Measurements from ENCODE around the gene TTC1.
A peak's percentile ranks its signal among the peaks of the same experiment; 100 is the strongest.
"Not testable (repeated sequence)": the region's sequence is repeated elsewhere in the genome, so short reads cannot be mapped to it uniquely, and the experiment has no call there.

TTC1 gene

DNA sequence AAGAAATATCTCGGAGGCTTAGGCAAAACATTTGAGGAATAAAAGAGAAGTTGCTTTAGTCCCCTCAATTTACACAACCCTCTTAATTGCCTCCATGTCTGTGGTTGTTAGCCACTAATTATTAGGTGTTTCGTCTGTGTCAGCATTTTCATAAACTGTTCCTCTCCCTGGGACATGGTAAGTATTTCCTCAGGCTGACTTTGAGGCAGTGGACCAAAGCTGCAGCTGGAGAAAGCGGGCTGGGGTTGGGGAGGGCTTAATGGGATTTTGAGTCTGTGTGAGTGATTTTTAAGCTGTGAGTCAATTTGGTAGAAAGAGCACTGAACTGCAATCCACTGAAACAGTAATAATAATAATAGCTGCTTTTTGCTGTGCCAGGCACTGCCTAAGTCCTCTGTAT lies 13.0 kb upstream of the TTC1 start:
- DNase-seq (ENCODE audit: low read depth): no peak

DNA sequence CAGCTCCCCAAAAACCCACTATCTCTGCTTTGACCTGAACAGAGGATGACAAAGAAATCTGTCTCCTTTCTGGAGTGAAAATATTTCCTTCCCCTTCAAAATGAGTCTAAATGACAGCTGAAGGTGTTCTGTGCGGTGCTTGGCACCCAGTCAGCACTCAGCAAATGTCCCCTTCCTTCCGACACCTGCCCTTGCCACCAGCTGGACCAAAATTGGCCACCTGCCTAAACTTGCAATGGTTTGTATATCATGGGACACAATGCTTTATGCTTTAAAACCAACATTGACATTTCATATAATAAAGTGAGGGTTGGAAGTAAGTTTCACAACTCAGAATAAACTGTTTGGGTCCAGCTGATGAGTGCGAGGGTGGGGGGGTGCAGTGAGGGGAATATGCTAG lies 7.5 kb upstream of the TTC1 start:
- no peak for DNase-seq (ENCODE audit: low read depth)

DNA sequence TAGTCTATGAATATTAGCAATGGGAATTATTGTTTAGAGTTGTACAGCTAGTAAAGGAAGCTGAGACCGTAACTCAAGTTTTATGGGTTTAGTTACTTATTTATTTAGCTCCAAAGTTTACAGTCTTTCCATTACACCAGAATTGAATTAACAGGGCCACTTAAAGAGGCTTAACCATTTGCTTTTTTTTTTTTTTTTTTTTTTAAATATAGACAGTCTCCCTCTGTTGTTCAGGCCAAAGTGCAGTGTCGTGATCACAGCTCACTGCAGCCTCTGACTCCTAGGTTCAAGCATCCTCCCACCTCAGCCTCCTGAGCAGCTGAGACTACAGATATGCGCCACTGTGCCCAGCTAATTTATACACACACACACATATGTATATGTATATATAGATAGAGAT lies 1.4 kb upstream of the TTC1 start:
- DNase-seq (ENCODE audit: low read depth): no peak

DNA sequence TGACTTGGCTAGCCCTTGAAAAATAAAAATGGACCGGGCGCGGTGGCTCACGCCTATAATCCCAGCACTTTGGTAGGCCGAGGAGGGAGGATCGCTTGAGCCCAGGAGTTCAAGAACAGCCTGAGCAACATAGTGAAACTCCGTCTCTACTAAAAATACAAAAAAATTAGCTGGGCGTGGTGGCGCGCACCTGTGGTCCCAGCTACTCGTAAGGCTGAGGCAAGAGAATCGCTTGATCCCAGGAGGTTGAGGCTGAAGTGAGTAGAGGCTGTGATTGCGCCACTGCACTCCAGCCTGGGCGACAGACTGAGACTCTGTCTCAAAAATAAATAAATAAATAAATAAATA lies 436 bp upstream of the TTC1 start:
- DNase-seq (ENCODE audit: low read depth): not testable (repeated sequence)

DNA sequence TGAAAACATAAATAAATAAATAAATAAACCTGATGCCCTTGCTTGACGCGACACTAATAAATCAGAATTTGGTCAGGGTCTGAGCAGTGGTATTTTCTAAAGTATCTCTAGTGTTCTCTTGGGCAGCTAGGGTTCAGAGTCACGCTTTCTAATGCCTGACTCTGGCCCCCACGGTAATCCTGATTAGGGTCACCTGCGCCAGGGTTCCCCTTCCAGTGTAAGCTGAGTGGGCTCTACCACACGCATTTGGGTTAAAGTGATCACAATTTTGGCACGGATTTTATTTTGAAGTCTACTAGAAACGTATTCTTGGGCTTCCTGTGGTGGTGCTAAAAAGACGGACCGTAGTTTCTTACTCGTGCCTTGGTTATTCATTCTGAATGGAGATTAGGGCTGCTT lies 651 bp downstream of the TTC1 start:
- no peak for DNase-seq (ENCODE audit: low read depth)

DNA sequence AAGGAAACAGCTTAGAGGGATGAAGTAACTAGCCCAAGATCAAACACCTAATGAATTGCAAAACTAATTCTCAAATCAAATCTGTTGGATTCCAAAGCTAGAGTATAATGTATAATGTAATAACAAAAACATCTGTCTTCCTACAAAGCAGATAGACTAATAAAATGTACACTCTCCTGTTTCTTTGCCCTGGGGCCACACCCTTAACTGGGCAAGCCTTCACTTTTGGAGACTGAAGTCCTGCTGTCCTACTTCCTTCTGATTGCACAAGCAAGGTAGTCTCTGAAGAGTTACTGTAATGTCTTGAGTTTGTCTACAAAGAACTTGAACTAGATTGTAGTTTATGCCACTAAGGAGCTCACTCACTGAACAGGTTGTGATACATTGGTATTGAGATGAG lies 2.5 kb downstream of the TTC1 start:
- DNase-seq (ENCODE audit: low read depth): no peak

DNA sequence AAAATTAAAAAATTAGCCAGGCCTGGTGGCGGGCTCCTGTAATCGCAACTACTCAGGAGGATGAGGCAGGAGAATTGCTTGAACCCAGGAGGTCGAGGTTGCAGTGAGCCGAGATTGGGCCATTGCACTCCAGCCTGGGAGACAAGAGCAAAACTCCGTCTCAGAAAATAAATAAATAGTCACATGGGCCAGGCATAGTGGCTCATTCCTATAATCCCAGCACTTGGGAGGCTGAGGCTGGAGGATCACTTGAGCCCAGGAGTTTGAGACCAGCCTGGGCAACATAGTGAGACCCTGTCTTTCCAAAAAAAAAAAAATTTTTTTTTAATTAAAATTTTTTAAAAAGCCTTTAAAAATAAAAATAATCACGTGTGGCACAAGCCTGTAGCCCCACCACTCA lies 5.3 kb downstream of the TTC1 start:
- not testable (repeated sequence) for DNase-seq (ENCODE audit: low read depth)

DNA sequence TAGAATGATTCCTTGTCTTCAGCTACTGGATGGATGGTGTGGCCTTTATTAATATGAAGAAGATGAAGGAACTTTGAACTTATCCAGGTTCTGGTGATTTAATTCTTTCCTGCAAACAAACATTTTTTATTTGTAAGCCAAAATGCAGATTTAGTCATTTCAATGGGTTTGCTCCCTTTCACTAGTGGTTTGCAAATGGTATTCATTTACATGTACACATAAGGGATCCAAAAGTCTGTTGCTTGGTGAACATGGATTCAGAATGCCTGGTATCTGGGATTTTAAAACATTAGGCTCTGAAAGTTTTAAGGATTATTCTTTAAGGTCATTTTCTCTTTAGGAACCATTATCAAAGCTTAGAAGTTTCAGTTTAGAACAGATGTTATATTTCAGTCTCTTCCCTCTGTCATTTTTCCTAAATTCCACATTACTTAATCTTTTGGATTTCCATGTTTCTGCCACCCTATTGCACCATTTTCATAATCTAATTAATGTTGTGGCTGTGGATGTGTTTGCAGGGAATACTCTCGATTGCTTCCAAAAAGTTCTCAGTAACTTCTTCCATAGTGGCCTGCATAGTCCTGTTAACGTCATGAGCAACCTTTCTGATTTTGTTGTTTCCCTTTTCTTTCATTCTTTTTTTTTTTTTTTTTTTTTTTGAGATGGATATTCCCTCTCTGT lies 10.1 kb downstream of the TTC1 start:
- DNase-seq (ENCODE audit: low read depth): no peak

DNA sequence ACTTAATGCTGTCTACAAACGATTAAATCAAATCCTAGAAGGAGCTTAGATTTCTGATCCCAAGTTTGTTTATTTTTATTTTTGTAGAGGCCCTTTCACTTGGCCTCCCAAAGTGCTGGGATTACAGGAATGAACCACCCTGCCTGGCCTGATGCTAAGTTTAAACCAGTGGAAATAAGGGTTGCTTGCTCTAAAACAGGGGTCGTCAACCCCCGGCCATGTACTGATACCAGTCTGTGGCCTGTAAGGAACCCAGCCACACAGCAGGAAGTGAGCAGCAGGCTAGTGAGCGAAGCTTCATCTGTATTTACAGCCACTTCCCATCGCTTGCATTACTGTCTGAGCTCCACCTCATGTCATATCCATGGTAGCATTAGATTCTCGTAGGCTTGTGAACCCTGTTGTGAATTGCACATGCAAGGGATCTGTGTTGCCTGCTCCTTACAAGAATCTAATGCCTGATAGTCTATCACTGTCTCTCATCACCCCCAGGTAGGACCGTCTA lies 11.4 kb downstream of the TTC1 start:
- DNase-seq (ENCODE audit: low read depth): no peak

DNA sequence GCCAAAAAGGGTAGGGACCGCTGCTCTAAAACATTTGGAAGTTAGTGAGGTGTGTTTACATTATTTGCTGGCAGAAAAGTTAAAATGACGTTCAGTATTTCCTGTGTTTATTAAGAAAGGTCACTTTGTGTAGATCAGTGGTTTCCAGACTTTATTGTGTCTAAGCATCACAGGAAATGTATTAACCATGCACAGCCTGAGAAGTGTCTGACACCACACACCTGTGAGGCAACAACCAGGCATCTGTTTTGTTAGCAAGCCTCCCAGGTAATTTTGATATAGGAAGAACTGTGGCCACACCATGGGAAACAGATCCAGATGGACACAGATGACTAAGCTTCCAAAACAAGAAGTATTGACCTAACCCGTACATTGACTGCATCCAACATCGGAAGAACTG lies 12.0 kb downstream of the TTC1 start:
- no peak for DNase-seq (ENCODE audit: low read depth)

DNA sequence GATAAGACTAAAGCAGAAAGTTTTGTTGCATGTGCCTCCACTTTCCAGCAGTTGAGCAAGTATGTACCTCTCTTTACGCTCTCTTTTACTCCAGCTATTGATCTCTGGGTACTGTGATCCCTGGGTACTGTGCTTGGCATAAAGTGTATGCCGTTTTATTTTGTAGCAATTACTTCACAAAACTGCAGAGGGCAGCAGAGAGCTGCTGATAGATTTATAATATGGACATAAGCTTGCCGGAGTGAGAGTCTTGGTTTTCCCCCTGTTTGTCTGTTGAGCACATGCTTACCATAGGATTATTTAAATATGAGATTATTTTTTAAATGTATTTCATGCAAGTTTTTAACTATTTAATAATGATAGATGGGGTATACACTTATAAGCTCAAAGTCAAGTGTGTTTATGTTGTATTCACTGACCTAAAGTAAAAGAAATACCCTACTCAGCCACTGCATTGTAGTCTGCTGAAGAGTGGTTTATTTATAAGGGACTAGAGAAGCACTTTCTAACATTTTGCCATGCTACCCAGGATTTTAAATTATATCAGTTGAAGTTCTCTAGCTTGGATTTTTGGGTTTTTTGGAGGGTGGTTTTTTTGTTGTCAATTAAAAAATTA lies 13.0 kb downstream of the TTC1 start:
- peak; percentile 28 for DNase-seq (ENCODE audit: low read depth)

DNA sequence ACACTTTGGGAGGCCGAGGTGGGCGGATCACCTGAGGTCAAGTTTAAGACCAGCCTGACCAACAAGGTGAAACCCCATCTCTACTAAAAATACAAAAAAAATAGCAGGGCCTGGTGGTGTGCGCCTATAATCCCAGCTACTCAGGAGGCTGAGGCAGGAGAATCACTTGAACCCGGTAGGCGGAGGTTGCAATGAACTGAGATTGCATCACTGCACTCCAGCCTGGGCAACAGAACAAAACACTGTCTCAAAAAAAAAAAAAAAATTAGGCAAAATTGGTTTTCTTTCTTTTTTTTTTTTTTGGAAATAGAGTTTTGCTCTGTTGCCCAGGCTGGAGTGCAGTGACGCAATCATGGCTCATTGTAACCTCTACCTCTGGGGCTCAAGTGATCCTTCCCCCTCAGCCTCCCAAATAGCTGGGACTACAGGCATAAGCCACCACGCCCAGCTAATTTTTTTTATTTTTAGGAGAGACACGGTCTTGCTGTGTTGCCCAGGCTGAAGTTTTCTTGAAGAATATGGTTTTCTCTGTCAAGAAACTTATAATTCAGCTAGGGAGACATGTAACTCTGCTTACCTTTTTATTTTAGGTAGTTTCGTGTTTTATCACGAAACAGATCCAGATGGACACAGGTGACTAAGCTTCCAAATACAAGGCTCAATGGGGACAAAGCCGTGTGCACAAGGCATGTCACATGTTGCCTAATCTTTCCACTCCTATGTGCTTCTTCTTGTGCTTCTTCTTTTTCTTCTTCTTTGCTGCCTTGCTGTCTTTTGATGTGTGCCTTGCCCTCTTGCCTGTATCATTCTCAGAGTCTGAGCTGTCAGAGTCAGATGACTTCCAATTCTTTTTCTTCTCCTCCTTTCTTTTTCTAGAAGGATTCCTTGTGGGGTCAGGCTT lies 14.3 kb downstream of the TTC1 start:
- DNase-seq (ENCODE audit: low read depth): no peak

DNA sequence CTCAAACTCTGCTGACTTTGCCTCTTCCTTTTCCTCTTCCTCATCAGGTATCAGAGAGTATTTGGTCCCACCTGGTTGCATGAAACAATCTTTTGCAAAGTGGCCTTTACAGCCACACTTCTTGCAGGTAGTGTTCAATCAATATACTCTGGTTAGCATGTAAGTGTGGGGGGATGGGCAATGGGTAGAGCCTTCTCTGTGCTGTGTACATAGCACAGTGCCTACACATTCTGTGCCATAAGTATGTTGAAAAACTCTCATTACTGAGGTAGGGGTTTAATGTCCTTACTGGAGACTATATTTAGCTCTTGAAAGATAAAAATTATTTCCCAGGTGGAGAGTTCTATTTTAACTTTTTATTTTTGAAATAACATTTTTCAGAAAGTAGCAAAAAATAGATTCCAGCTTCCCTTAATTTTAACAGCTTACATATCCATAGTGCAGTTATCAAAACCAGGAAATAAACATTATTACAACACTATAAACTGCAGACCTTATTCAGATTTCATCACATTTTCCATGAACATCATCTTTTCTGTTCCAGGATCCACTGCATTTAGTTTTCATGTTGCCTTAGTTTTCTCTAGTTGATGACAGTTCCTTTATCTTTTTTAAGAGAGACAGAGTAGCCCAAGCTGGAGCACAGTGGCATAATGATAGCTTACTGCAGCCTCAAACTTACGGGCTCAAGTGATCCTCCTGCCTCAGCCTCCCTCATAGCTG lies 15.1 kb downstream of the TTC1 start:
- no peak for DNase-seq (ENCODE audit: low read depth)

DNA sequence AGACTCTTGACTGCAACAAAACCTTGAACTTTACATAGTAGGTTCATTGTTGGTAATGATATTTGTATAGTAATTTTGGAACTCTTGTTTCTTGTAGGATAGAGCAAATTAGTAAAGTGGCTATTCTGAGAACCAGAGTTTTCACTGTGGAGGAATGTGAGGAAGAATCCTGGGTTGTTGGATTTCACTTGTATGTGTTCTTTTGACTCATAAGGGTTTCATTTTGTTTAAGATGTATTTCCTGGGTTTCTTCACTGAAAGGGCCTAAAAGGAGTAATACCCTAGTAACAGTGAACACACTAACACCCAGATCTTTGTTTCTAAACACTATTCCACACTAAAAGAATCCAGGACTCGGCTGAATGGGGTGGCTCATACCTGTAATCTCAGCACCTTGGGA lies 20.1 kb downstream of the TTC1 start:
- DNase-seq (ENCODE audit: low read depth): no peak

DNA sequence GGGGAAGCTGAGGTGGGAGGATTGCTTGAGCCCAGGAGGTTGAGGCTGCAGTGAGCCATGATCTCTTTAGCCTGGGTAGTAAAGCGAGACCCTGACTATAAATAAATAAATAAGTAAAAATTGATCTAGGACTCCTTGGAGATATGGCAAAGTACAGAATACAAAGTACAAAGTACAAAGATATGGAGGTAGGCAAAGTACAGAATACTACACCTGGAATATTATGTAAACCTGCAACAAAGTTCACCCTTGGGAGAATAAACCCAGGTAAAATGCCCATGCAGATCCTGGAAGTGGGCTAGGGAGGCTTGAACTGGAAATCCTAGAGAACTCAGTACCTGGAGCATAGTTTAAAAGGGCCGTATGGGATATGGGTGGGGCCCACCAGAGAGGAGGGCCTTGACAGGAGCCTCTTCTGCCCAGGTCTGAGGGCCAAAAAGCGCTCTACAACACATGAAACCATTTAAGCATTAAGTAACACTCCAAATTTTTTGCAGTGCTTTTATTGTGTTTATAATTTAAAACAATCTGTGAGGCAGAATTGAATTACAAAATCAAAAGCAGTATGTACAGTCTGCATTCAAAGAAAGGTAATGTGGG lies 20.7 kb downstream of the TTC1 start:
- DNase-seq (ENCODE audit: low read depth): no peak

DNA sequence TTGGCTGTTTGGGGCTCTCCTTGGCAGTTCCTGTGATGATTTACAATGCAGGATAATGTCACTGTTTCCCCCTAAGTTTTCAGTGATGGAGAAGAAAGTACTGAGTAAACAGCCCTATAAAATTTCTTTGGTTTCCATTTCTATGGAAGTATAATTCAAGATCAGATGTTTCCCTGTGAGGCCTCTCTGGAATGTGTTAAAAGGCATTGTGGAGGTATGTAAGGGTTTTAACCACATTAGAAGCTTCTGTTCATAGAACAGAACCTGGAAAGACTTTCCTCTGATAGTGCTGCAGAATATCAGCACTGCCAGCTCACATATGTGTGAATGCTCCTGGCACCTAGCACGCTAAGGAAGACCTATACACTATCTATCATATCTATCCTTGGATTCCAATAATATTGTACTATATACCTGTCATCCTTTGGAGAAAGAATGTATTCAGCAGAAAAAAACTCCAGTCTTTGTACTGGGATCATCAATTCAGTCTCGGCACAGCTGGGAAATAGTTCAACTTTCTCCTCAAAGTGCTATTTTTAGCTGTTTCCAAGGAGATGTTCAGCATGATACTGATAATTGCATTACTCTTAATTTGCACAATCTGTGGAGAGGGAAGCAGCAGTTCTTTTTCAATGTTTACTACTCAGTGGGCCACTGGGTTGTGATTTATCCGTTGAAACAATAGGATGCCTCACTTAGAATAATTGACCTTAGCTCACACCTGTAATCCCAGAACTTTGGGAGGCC lies 21.9 kb downstream of the TTC1 start:
- no peak for DNase-seq (ENCODE audit: low read depth)

DNA sequence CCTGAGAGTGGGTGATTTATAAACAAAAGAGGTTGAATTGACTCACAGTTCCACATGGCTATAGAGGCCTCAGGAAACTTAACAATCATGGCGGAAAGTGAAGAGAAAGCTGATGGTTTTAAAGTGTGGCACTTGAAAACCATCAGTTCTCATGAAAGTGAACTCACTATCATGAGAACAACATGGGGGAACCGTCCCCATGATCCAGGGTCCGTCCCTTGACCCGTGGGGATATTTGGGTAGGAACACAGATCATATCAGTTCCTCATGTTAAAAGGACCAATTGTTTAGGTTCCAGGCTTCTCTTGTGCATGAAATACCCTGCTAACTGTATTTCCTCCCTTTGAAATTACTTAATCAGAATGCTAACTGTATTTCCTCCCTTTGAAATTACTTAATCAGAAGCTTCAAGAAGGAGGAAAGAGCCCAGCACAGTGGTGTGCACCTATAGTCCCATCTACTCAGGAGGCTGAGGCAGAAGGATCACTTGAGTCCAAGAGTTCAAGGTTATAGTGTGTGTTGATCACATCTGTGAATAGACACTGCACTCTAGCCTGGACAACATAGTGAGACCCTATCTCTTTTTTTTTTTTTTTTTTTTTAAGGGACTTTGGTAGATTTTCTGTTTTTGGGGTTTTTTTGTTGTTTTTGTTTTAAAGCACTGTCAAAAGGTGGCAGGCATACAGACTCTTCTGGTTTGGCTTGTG lies 24.8 kb downstream of the TTC1 start:
- DNase-seq (ENCODE audit: low read depth): no peak

DNA sequence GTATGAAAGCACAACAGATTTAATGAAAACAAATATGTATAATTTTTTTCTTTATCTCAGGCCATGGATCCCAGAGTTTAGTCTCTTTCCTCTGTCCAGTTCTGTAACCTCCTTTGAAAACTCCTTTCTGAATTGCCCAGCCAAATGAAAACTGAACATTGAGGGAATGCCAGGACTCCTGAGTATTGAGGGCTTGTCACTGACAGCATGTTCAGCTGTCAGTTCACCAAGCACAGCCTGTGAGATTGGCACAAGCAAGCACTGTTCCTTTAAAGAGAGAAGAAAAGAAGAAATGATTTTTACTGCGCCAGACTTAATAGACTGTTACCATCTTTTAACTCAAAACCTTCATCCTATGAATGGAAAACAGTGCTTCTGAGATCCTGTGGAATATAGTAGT lies 27.3 kb downstream of the TTC1 start:
- no peak for DNase-seq (ENCODE audit: low read depth)

DNA sequence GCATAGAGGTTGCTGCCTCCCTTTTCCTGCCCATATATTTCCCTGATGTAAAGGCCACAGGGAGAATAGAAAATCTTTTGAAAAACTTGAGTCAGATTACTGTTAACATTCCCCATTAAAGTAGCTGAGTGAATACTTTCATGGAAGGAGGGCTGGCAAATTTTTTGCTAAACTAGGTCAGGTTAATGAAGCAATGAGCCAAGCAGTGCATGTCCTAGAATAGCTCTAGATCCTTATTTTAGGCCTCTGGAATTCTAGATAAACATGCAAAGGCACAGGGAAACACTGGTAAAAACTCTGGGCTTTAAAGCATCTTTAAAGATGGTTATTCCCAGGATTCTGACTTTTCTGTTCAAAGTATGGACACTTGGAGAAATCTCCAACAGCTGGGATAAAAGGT lies 27.9 kb downstream of the TTC1 start:
- DNase-seq (ENCODE audit: low read depth): no peak

DNA sequence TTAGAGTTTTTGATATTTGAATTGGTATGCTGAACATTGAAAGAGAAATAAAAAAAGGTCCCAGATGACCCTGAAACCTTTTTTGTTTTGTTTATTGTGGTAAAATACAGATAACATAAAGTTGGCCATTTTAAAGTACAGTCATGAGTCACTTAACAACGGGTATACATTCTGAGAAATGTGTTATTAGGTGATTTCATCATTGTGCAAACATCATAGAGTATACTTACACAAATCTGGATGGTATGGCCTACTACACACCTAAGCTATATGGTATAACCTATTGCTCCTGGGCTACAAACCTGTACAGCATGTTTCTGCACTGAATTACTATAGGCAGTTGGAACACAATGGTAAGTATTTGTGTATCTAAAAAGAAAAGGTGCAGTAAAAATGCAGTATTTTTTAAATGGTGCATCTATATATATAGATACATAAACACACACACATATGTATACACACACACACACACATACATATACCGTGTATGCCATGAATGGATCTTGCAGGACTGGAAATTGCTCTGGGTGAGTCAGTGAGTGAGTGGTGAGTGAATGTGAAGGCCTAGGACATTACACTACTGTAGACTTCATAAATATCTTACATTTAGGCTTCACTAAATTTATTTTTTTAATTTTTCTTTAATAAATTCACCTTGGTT lies 31.0 kb downstream of the TTC1 start:
- no peak for DNase-seq (ENCODE audit: low read depth)
